Measurements from ENCODE around the gene PRPF19. TPM values are rescaled to one million over a fixed set of nuclear protein-coding genes. Genes with fewer than 3 reads are reported as not detected.
"Not testable (repeated sequence)": the region's sequence is repeated elsewhere in the genome, so short reads cannot be mapped to it uniquely, and the experiment has no call there.

PRPF19 gene
- total and polyA plus RNA-seq, 2 of the 4 experiments (the other 2 are of a cell fraction): 29.8 to 50.4 TPM

- in situ Hi-C loops (cut with MboI; ENCODE audit: low sequenced_read_pairs): loop anchor here (25.0 kb wide), 1 partner anchor 1323 kb away; no protein-coding TSS in a partner anchor
- intact Hi-C loops (cut with micrococcal nuclease): no loop called here
Measured at GRCh38 chr11:60910281-60910687, 3.9 kb upstream of the PRPF19 start.

GRCh38 chr11:60909680-60910280 is 3.4 kb upstream of the PRPF19 start:
- H4K8ac ChIP-seq (ENCODE audit: low read depth in 2 of 2, low read length in 2 of 2); DNase-seq; H3K9ac ChIP-seq (ENCODE audit: low read depth, low read length); H2AFZ ChIP-seq (replicated peaks; ENCODE audit: low read length, poor library complexity); H2BK15ac ChIP-seq (ENCODE audit: low read depth, low read length); H3K4me1 ChIP-seq (ENCODE audit: control insufficient read depth, insufficient read depth, low read length); H3K4me3 ChIP-seq (ENCODE audit: insufficient read depth, low read depth, low read length); ATAC-seq (ENCODE audit: low read depth); H4K5ac ChIP-seq (ENCODE audit: low read depth, low read length); H3K36me3 ChIP-seq (ENCODE audit: control insufficient read depth, insufficient read depth, low read length); H2BK20ac ChIP-seq (ENCODE audit: low read depth, low read length); H2BK5ac ChIP-seq (ENCODE audit: low read depth, low read length, poor library complexity, severe bottlenecking); BruUV-seq (replicated peaks); H3K23ac ChIP-seq (ENCODE audit: low read depth, low read length); H2BK120ac ChIP-seq (ENCODE audit: low read depth, low read length); H3K4me2 ChIP-seq (ENCODE audit: low read depth, low read length); H3K9me1 ChIP-seq (ENCODE audit: insufficient read depth, low read length); H3K27me3 ChIP-seq (ENCODE audit: control insufficient read depth, insufficient read depth, low read length); H2AK9ac ChIP-seq (replicated peaks; ENCODE audit: low read depth, low read length, poor library complexity); H3K18ac ChIP-seq (ENCODE audit: low read depth, low read length); dilution Hi-C loops (cut with HindIII; ENCODE audit: low sequenced_read_pairs, unreplicated experiment); H3K14ac ChIP-seq (replicated peaks; ENCODE audit: low read depth, low read length); H3K4ac ChIP-seq (ENCODE audit: low read depth, low read length); H3K56ac ChIP-seq (ENCODE audit: extremely low read depth, insufficient read depth, low read length); H3K9me3 ChIP-seq (ENCODE audit: control insufficient read depth, insufficient read depth, low read length); H2AK5ac ChIP-seq (ENCODE audit: low read depth, low read length); H4K91ac ChIP-seq (ENCODE audit: insufficient read depth, low read depth, low read length); H3K27ac ChIP-seq (ENCODE audit: insufficient read depth, low read length); POLR2A ChIA-PET (ENCODE audit: unreplicated experiment): not testable (repeated sequence)
- Histone ChIP-seq H4K20me1 (ENCODE audit: insufficient read depth, low read length) (peaks cover 12% of the 10 kb centered on the region; the same call in 1 of the 2 replicates), H3K79me1 (ENCODE audit: low read depth in 1 of 2, low read length in 2 of 2) (peaks cover 6 to 16% of the 10 kb centered on the region in 2 experiments; a peak in 3 of 4 replicates)
- 20% methylated on average over 1 of the region's 3 CpGs; no CpG with 5 or more reads in 1 of the 2 experiments for WGBS, 2 experiments (ENCODE audit: extremely low coverage in 2 of 2, insufficient read length in 1 of 2)
- in situ Hi-C loops (cut with MboI; ENCODE audit: low sequenced_read_pairs): loop anchor here (25.0 kb wide), 1 partner anchor 1322 kb away; no protein-coding TSS in a partner anchor
- CTCF ChIA-PET: interaction anchor here (1.4 kb wide), 1 partner anchor 10 kb away, joined by 4 read pairs; no protein-coding TSS in a partner anchor
- intact Hi-C loops (cut with micrococcal nuclease): loop anchor here (5.0 kb wide), 1 partner anchor 263 kb away; no protein-coding TSS in a partner anchor

More at GRCh38 chr11:60910281-60910687, 3.9 kb upstream of the PRPF19 start:
- H2AFZ ChIP-seq (replicated peaks; ENCODE audit: low read length, poor library complexity): no peak overlapping the region
- H4K8ac ChIP-seq (ENCODE audit: low read depth in 2 of 2, low read length in 2 of 2): no peak overlapping the region
- H3K9me3 ChIP-seq (ENCODE audit: control insufficient read depth, insufficient read depth, low read length): no peaks in the 10 kb centered on the region
- H3K4me1 ChIP-seq (ENCODE audit: control insufficient read depth, insufficient read depth, low read length): no peaks in the 10 kb centered on the region; the same call in none of the 2 replicates
- no peak overlapping the region for H3K23ac ChIP-seq (ENCODE audit: low read depth, low read length)
- H4K91ac ChIP-seq (ENCODE audit: insufficient read depth, low read depth, low read length): no peak overlapping the region
- H3K56ac ChIP-seq (ENCODE audit: extremely low read depth, insufficient read depth, low read length): no peak overlapping the region
- ATAC-seq (ENCODE audit: low read depth) (no peak), DNase-seq (no peak)
- H4K20me1 ChIP-seq (ENCODE audit: insufficient read depth, low read length): peaks cover 10% of the 10 kb centered on the region; the same call in 1 of the 2 replicates
- H4K5ac ChIP-seq (ENCODE audit: low read depth, low read length): no peak overlapping the region
- ChIA-PET CTCF (no interaction called here), POLR2A (ENCODE audit: unreplicated experiment) (no interaction called here)
- H3K4ac ChIP-seq (ENCODE audit: low read depth, low read length): no peak overlapping the region
- peaks cover 10% of the 10 kb centered on the region for H3K27me3 ChIP-seq (ENCODE audit: control insufficient read depth, insufficient read depth, low read length)
- H2AK5ac ChIP-seq (ENCODE audit: low read depth, low read length): no peak overlapping the region
- no peak overlapping the region for H2AK9ac ChIP-seq (replicated peaks; ENCODE audit: low read depth, low read length, poor library complexity)
- BruUV-seq (replicated peaks): no TSS peak
- H3K14ac ChIP-seq (replicated peaks; ENCODE audit: low read depth, low read length): no peak overlapping the region
- H3K18ac ChIP-seq (ENCODE audit: low read depth, low read length): no peak overlapping the region
- WGBS, 2 experiments (ENCODE audit: extremely low coverage in 2 of 2, insufficient read length in 1 of 2): 75% methylated on average over 2 of the region's 3 CpGs; no CpG with 5 or more reads in 1 of the 2 experiments
- no peak overlapping the region for H3K4me2 ChIP-seq (ENCODE audit: low read depth, low read length)
- H3K27ac ChIP-seq (ENCODE audit: insufficient read depth, low read length): no peak overlapping the region
- TF ChIP-seq RFX5 (IDR thresholded peaks at IDR 0.05; ENCODE audit: low read depth, low read length) (no peak), CEBPB (IDR thresholded peaks at IDR 0.05; ENCODE audit: low read depth, low read length) (no peak), POLR2A (IDR thresholded peaks at IDR 0.05; ENCODE audit: low read depth, low read length) (no peak), CHD1 (IDR thresholded peaks at IDR 0.05; ENCODE audit: low read depth, low read length) (no peak), MAZ (IDR thresholded peaks at IDR 0.05; ENCODE audit: borderline replicate concordance, low read depth, low read length) (no peak), ELK1 (IDR thresholded peaks at IDR 0.05; ENCODE audit: borderline replicate concordance, low read depth, low read length) (no peak), MAFK (IDR thresholded peaks at IDR 0.05; ENCODE audit: low read depth, low read length) (no peak), NFE2L2 (IDR thresholded peaks at IDR 0.05; ENCODE audit: low read depth, low read length) (no peak)
- H2BK120ac ChIP-seq (ENCODE audit: low read depth, low read length): no peak overlapping the region
- peaks cover 3 to 16% of the 10 kb centered on the region in 2 experiments; a peak in 2 of 4 replicates for H3K79me1 ChIP-seq (ENCODE audit: low read depth in 1 of 2, low read length in 2 of 2)
- H2BK15ac ChIP-seq (ENCODE audit: low read depth, low read length): no peak overlapping the region
- no peak overlapping the region for H2BK20ac ChIP-seq (ENCODE audit: low read depth, low read length)
- no peak overlapping the region for H2BK5ac ChIP-seq (ENCODE audit: low read depth, low read length, poor library complexity, severe bottlenecking)
- peaks cover 4% of the 10 kb centered on the region for H3K9me1 ChIP-seq (ENCODE audit: insufficient read depth, low read length)
- no peaks in the 10 kb centered on the region for H3K36me3 ChIP-seq (ENCODE audit: control insufficient read depth, insufficient read depth, low read length)
- dilution Hi-C loops (cut with HindIII; ENCODE audit: low sequenced_read_pairs, unreplicated experiment): no loop called here
- H3K9ac ChIP-seq (ENCODE audit: low read depth, low read length): no peak overlapping the region
- H3K4me3 ChIP-seq (ENCODE audit: insufficient read depth, low read depth, low read length): no peak overlapping the region
